OCI-LY1 (cell line): ENCODE measurements around the gene TEX9.

ENCODE experiments used
- EZH2 ChIP-seq: fragments of 200-600 bp; sonication (generic), shearing (Covaris generic); IDR thresholded peaks from 2 replicates; pipeline ENCODE4 v1.8.0; 2017; ENCODE audit warnings: borderline replicate concordance, mixed run types, mild to moderate bottlenecking, antibody characterized with exemption, low read length, moderate library complexity, mixed read lengths
- TF ChIP-seq, protein P1 (sequence below): fragments of 200-600 bp; sonication (generic), shearing (Covaris generic); IDR thresholded peaks from 2 replicates; pipeline ENCODE4 v1.5.1; 2017; ENCODE audit warnings: mild to moderate bottlenecking, antibody characterized with exemption, low read length, moderate library complexity, mixed read lengths

GRCh38 chr15:56339594-56339993 lies 25.6 kb upstream of the TEX9 start:
- TF ChIP-seq, protein P1, sequence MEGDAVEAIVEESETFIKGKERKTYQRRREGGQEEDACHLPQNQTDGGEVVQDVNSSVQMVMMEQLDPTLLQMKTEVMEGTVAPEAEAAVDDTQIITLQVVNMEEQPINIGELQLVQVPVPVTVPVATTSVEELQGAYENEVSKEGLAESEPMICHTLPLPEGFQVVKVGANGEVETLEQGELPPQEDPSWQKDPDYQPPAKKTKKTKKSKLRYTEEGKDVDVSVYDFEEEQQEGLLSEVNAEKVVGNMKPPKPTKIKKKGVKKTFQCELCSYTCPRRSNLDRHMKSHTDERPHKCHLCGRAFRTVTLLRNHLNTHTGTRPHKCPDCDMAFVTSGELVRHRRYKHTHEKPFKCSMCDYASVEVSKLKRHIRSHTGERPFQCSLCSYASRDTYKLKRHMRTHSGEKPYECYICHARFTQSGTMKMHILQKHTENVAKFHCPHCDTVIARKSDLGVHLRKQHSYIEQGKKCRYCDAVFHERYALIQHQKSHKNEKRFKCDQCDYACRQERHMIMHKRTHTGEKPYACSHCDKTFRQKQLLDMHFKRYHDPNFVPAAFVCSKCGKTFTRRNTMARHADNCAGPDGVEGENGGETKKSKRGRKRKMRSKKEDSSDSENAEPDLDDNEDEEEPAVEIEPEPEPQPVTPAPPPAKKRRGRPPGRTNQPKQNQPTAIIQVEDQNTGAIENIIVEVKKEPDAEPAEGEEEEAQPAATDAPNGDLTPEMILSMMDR = no peak
- no peak for TF ChIP-seq EZH2
